Activated CD8-positive, alpha-beta memory T cell treated with anti-CD3 and anti-CD28 coated beads, Interleukin-2, amount 10 ng/mL, durations not matched to agents 7 days and 5 days (primary cell): Measurements from ENCODE around the gene NCLN. TPM values are rescaled to one million over a fixed set of nuclear protein-coding genes. Genes with fewer than 3 reads are reported as not detected.
"Not testable (repeated sequence)": the region's sequence is repeated elsewhere in the genome, so short reads cannot be mapped to it uniquely, and the experiment has no call there.

Experiments used
- ATAC-seq: fragments of 150-1000 bp; cut with Tn5 transposase; one replicate; pipeline ENCODE4 v1.10.0; 2021; ENCODE audit warnings: moderate library complexity
- CTCF ChIA-PET: fragments of 350-600 bp; sonication (Branson Sonifier 250); formaldehyde crosslinking; loops from one replicate; lab custom pipeline; 2021; ENCODE audit warnings: antibody characterized with exemption; lab: Charles Lee
- DNase-seq: peaks from one replicate; pipeline ENCODE4 v3.0.0-alpha.2; 2020
- H3K27ac Mint-ChIP-seq: one replicate; pipeline ENCODE4 v1.8.0; 2021; ENCODE audit warnings: mild to moderate bottlenecking, mixed read lengths
- H3K27me3 Mint-ChIP-seq: one replicate; pipeline ENCODE4 v1.8.0; 2021; ENCODE audit warnings: mixed read lengths
- H3K36me3 Mint-ChIP-seq: one replicate; pipeline ENCODE4 v1.8.0; 2021; ENCODE audit warnings: mild to moderate bottlenecking, mixed read lengths
- H3K4me1 Mint-ChIP-seq: one replicate; pipeline ENCODE4 v1.8.0; 2021; ENCODE audit warnings: mixed read lengths
- H3K4me3 Mint-ChIP-seq: one replicate; pipeline ENCODE4 v1.8.0; 2021; ENCODE audit warnings: mild to moderate bottlenecking, moderate library complexity, mixed read lengths
- H3K9me3 Mint-ChIP-seq: one replicate; pipeline ENCODE4 v1.8.0; 2022; ENCODE audit warnings: low read depth, mixed read lengths
- total RNA-seq, 2 experiments: library from RNA; stranded (reverse); gene quantifications; one replicate each; pipeline ENCODE4 v1.2.3, GENCODE V29; 2021

The NCLN gene
- total RNA-seq, 2 experiments from 2014 or later: 67.3 to 71.6 TPM

DNA sequence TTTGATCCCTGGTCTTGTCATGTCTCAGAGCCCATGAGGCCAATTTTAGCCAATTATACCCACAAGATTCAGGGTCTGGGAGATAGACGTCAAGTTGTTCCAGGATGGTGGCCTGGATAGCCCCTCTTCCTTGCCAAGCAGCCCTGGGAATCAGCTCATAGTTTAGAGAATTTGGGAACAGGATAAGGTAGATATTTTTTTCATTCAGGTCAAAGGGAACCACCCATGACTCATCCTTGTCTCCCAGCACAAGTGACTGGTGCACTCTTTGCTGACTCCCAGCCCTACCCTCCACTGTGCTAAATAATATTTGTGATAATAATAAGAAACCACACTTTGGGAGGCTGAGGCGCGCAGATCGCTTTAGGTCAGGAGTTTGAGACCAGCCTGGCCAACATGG is 24.3 kb upstream of the NCLN start:
- no peak overlapping the region for H3K27ac Mint-ChIP-seq
- DNase-seq (no peak), ATAC-seq (no peak)
- no peak overlapping the region for H3K4me3 Mint-ChIP-seq
- peaks cover 50% of the 10 kb centered on the region for H3K4me1 Mint-ChIP-seq
- H3K27me3 Mint-ChIP-seq: no peaks in the 10 kb centered on the region
- H3K9me3 Mint-ChIP-seq: peaks cover 2% of the 10 kb centered on the region
- H3K36me3 Mint-ChIP-seq: peaks cover 72% of the 10 kb centered on the region
- CTCF ChIA-PET: interaction anchor here (0.9 to 3.5 kb wide), 15 partner anchors 10 to 210 kb away, joined by 3 to 22 read pairs (median 4); no protein-coding TSS in a partner anchor

DNA sequence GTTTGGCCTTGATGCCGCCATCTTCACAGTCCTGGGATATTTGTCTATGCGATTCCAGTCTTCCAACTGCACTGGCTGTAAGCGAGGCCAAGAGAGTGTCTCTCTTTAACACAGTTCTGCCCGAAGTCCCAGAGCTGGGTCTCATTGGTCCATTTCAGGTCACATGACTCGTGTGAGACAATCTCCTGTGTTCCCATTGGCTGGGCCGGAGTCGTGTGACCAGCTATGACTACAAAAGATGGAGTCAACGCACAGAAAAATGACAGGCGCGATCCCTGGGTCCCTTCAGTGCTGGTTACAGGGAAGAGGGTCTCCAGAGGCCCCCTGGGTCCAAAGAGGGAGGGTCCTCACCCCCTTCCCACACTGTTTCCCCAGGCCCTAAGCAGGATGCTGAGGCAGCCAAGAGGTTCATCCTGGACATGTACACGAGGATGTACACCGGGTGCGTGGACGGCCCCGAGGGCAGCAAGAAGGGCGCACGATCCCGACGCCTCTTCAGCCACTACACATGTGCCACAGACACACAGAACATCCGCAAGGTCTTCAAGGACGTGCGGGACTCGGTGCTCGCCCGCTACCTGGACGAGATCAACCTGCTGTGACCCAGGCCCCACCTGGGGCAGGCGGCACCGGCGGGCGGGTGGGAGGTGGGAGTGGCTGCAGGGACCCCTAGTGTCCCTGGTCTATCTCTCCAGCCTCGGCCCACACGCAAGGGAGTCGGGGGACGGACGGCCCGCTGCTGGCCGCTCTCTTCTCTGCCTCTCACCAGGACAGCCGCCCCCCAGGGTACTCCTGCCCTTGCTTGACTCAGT is 23.1 kb upstream of the NCLN start:
- no peak for ATAC-seq
- peaks cover 71% of the 10 kb centered on the region for H3K36me3 Mint-ChIP-seq

DNA sequence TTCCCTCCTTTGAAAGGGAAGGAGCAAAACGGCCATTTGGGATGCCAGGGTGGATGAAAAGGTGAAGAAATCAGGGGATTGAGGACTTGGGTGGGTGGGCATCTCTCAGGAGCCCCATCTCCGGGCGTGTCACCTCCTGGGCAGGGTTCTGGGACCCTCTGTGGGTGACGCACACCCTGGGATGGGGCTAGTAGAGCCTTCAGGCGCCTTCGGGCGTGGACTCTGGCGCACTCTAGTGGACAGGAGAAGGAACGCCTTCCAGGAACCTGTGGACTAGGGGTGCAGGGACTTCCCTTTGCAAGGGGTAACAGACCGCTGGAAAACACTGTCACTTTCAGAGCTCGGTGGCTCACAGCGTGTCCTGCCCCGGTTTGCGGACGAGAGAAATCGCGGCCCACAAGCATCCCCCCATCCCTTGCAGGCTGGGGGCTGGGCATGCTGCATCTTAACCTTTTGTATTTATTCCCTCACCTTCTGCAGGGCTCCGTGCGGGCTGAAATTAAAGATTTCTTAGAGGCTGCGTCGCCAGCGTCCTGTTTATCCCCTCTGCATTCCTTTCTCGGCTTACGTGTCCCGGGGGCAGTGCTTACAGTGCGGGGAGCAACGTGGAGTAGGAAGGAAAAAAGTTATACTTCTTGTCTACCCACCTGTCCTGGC is 22.4 kb upstream of the NCLN start:
- Mint-ChIP-seq H3K9me3 (peaks cover 2% of the 10 kb centered on the region), H3K4me3 (no peak overlapping the region), H3K27me3 (no peaks in the 10 kb centered on the region), H3K4me1 (peaks cover 45% of the 10 kb centered on the region), H3K36me3 (peaks cover 66% of the 10 kb centered on the region), H3K27ac (peak overlapping the region; percentile 46)
- ATAC-seq (peak; percentile 90), DNase-seq (peak; percentile 82)
- CTCF ChIA-PET: interaction anchor here (0.6 to 3.5 kb wide), 16 partner anchors 11 to 706 kb away, joined by 3 to 28 read pairs (median 6); partner anchors contain the start of genes GNA15 and LMNB2

More for the DNA sequence above, 23.1 kb upstream of the NCLN start:
- Mint-ChIP-seq H3K4me1 (peaks cover 47% of the 10 kb centered on the region), H3K9me3 (peaks cover 2% of the 10 kb centered on the region), H3K4me3 (no peak overlapping the region), H3K27me3 (no peaks in the 10 kb centered on the region), H3K27ac (peak overlapping the region; percentile 46)
- CTCF ChIA-PET: interaction anchor here (0.8 to 3.5 kb wide), 17 partner anchors 11 to 211 kb away, joined by 3 to 28 read pairs (median 4); no protein-coding TSS in a partner anchor
- peak; percentile 69 for DNase-seq

DNA sequence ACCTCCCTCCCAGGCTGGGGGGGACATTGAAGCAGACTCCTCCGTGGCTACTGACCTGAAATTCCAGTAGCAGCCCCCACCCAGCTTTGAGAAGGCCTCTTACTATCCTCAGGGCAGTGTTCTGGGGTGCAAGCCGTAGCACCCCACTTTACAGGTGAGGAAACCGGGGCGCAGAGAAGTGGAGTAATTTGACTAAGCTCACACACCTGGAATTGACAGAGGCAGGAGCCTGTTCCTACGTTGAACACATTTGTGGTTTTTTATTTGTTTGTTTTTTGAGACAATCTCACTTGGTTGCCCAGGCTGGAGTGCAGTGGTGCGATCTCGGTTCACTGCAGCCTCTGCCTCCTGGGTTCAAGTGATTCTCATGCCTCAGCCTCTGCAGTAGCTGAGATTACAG is 21.8 kb upstream of the NCLN start:
- H3K4me1 Mint-ChIP-seq: peaks cover 45% of the 10 kb centered on the region
- H3K36me3 Mint-ChIP-seq: peaks cover 62% of the 10 kb centered on the region
- H3K9me3 Mint-ChIP-seq: peaks cover 2% of the 10 kb centered on the region

DNA sequence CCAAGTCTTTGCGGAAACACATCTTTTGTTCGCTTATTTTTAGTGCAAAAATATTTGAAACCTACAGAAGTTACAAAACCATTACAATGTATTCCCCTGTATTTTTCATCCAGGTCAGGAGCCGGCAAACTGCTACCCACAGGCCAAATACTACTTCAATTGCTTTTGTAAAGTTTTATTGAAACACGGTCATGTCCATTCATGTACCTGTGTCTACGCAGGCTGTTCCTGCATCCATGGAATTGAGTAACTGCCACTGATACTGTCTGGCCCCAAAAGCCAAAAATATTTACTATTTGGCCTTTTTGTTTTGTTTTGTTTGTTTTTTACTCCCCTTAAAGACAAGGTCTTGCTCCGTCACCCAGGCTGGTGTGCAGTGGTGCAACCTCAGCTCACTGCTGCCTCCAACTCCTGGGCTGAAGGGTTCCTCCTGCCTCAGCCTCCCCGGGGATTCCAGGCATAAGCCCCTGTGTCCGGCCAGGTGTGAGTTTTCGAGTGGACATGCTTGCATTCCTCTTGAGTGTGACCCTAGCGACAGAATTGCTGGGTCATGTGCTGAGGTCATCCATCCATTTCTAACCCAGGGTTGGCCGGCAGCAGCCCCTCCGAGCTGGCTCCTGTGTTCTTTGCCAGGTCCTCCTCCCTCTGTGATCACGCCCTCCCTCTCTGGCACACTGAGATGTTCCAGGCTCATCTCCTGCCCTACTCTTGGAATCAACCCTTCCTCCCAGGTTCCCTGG is 18.0 kb upstream of the NCLN start:
- peak overlapping the region; percentile 32 for H3K27ac Mint-ChIP-seq
- CTCF ChIA-PET: interaction anchor here (1.1 kb wide), 1 partner anchor 107 kb away, joined by 3 read pairs; no protein-coding TSS in a partner anchor
- no peaks in the 10 kb centered on the region for H3K9me3 Mint-ChIP-seq
- no peaks in the 10 kb centered on the region for H3K27me3 Mint-ChIP-seq
- H3K4me3 Mint-ChIP-seq: no peak overlapping the region
- DNase-seq: no peak
- peaks cover 32% of the 10 kb centered on the region for H3K4me1 Mint-ChIP-seq
- no peak for ATAC-seq
- peaks cover 33% of the 10 kb centered on the region for H3K36me3 Mint-ChIP-seq

More for the DNA sequence above, 21.8 kb upstream of the NCLN start:
- peak overlapping the region; percentile 32 for H3K27ac Mint-ChIP-seq
- H3K27me3 Mint-ChIP-seq: no peaks in the 10 kb centered on the region
- no peak for DNase-seq
- ATAC-seq: no peak
- H3K4me3 Mint-ChIP-seq: no peak overlapping the region
- CTCF ChIA-PET: interaction anchor here (0.6 to 3.5 kb wide), 16 partner anchors 11 to 707 kb away, joined by 3 to 28 read pairs (median 6); partner anchors contain the start of genes GNA15 and LMNB2

DNA sequence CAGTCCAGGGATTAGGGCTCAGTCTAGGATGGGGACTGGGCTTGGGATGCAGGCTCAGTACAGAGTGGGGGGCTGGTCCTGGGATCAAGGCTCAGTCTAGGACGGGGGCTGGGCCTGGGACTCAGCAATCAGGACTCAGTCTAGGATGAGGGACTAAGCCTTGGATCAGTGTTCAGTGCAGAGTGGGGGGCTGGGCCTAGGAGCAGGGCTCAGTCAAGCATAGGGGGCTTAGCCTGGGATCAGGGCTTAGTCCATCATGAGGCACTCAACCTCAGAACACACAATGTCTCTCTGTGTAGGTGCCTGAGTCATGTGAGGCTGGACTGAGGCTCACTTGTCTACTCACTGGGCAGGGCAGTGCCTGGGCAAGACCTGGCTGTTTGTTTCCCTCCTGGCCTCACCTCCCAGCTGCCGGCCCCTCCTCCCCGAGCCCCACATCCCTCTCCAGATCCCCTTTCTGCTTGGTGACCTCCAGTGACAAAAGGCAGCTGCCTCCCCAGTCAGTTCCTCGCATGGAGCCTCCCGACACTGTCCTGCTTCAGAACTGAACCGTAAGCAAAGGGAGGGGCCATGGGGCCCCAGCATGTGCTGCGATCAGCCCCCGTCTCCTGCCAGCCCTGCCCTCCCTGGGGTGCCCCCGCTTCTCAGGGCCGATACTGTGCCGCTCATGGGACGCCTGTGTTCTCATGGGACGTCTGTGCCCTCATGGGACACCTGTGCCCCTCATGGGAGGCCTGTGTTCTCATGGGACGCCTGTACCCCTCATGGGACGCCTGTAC is 13.6 kb upstream of the NCLN start:
- no peak for ATAC-seq
- no peaks in the 10 kb centered on the region for H3K9me3 Mint-ChIP-seq
- no peak overlapping the region for H3K27ac Mint-ChIP-seq

DNA sequence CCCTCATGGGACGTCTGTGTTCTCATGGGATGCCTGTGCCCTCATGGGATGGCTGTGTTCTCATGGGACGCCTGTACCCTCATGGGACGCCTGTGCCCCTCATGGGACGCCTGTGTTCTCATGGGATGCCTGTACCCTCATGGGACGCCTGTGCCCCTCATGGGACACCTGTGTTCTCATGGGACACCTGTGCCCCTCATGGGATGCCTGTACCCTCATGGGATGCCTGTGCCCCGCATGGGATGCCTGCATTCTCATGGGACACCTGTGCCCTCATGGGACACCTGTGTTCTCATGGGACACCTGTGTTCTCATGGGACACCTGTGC is 13.1 kb upstream of the NCLN start:
- H3K4me1 Mint-ChIP-seq: peaks cover 16% of the 10 kb centered on the region
- H3K4me3 Mint-ChIP-seq, CTCF ChIA-PET, H3K9me3 Mint-ChIP-seq, H3K27me3 Mint-ChIP-seq, DNase-seq, H3K27ac Mint-ChIP-seq, ATAC-seq: not testable (repeated sequence)
- peaks cover 11% of the 10 kb centered on the region for H3K36me3 Mint-ChIP-seq

More for the DNA sequence above, 13.6 kb upstream of the NCLN start:
- Mint-ChIP-seq H3K36me3 (peaks cover 14% of the 10 kb centered on the region), H3K27me3 (no peaks in the 10 kb centered on the region), H3K4me3 (no peak overlapping the region), H3K4me1 (peaks cover 15% of the 10 kb centered on the region)
- no peak for DNase-seq
- CTCF ChIA-PET: no interaction called here

DNA sequence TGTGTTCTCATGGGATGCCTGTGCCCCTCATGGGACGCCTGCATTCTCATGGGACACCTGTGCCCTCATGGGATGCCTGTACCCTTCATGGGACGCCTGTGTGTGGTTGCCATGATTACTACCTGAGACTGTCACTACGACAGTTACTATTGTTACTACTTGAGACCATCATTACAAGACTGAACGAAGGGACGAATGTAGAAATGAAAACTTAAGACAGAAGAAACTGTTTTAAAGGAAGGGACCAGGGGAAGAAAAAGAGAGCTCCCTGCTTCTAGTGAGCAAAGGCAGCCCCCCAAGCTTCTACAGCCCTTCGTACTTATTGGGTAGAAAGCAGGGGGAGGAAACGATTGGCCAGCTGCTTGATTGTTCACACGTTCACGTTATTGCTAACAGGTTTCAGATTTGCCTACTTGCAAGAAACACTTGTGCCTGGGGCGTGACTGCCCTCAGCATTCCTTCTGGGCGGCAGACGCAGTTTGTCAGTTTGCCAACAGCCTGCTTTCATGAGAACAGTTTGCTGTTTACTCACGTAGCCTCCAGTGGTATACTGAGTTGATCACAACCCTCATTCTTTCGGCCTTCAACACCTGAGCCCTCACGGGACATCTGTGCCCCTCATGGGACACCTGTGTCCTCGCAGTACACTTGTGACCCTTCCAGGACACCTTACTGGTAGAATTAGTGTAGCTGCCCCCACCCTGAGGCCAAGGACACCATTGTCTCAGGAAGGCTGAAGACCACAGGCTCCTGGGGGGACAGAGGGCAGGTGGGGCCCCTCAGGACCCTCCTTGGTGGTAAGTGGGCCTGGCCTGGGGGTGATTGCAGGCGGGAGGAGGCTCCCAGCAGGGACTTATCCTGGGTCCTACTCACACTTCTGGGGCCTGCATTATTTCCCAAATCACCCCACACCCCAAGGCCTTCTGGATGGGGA is 9.7 kb upstream of the NCLN start:
- no peaks in the 10 kb centered on the region for H3K9me3 Mint-ChIP-seq
- ATAC-seq (no peak), DNase-seq (no peak)
- H3K27me3 Mint-ChIP-seq: no peaks in the 10 kb centered on the region
- CTCF ChIA-PET: interaction anchor here (0.9 to 2.0 kb wide), 3 partner anchors 12 to 72 kb away, joined by 3 to 8 read pairs (median 4); no protein-coding TSS in a partner anchor
- peaks cover 29% of the 10 kb centered on the region for H3K36me3 Mint-ChIP-seq
- H3K27ac Mint-ChIP-seq: peak overlapping the region; percentile 95
- peak overlapping the region; percentile 84 for H3K4me3 Mint-ChIP-seq
- peaks cover 19% of the 10 kb centered on the region for H3K4me1 Mint-ChIP-seq

DNA sequence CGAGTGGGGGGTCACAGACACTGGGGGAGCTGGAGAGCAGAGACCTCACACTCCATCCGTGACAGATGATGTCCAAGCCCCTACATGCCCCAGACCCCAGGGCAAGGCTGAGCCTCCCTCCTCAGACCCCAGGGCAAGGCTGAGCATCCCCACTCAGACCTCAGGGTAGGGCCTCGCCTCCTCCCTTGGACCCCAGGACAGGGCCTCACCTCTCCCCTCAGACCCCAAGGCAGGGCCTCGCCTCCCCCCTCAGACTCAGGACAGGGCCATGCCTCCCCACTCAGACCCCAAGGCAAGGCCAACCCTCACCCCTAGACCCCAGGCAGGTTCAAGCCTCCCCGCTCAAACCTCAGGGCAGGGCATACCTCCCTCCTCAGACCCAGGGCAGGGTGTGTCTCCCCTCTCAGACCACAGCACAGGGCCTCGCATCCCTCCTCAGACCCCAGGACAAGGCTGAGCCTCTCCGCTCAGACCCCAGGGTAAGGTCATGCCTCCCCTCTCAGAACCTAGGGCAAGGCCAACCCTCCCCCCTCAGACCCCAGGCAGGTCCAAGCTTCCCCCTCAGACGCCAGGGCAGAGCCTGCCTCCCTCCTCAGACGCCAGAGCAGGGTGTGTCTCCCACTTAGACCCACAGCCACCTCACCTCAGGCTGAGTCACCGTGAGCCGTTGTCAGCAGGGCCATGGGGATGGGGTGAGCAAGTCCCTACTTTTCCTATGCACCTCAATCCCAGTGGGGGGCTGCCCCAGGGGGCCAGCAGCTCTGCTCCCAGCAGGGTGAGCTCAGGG is 8.8 kb upstream of the NCLN start:
- peaks cover 21% of the 10 kb centered on the region for H3K4me1 Mint-ChIP-seq
- CTCF ChIA-PET: interaction anchor here (0.7 to 2.0 kb wide), 4 partner anchors 13 to 73 kb away, joined by 3 to 8 read pairs (median 4); no protein-coding TSS in a partner anchor

DNA sequence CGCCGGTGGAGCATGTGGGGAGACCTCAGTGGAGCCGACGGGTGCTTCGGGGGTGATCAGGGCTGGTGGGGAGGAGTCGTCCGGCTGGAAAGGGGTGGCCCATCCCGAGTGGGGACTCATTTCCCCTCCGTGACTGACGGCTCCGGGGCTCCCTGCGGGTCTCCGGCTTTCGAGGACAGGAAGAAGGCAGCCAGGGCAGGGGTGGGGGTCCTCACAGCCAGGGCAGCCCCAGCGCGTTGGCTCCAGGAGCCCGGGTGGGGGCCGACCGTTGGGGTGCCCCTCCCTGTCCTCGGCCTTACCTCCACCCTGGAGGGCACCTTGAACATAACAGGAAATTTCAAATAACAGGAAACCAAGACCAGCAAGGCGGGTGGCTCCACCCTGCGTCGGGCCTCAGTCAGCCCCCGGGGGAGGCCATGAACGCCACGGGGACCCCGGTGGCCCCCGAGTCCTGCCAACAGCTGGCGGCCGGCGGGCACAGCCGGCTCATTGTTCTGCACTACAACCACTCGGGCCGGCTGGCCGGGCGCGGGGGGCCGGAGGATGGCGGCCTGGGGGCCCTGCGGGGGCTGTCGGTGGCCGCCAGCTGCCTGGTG is 7.3 kb upstream of the NCLN start, which contains the start of gene S1PR4:
TSS of gene S1PR4 (plus strand) at position 393 of the 596 bp plus-strand sequence. CDS start at position 417, 24 bp downstream.
- CTCF ChIA-PET: interaction anchor here (1.3 kb wide), 1 partner anchor 32 kb away, joined by 3 read pairs; no protein-coding TSS in a partner anchor
- Mint-ChIP-seq H3K4me3 (peak within 1 kb of the TSS; percentile 97), H3K36me3 (peaks cover 40% of the 10 kb centered on the region), H3K9me3 (no peaks in the 10 kb centered on the region), H3K27me3 (no peaks in the 10 kb centered on the region), H3K27ac (peak within 1 kb of the TSS; percentile 91), H3K4me1 (peaks cover 30% of the 10 kb centered on the region)
- DNase-seq (peak; percentile 90), ATAC-seq (peak; percentile 81)

More for the DNA sequence above, 8.8 kb upstream of the NCLN start:
- Mint-ChIP-seq H3K4me3 (peak overlapping the region; percentile 84), H3K27me3 (no peaks in the 10 kb centered on the region), H3K36me3 (peaks cover 35% of the 10 kb centered on the region), H3K9me3 (no peaks in the 10 kb centered on the region), H3K27ac (peak overlapping the region; percentile 95)
- ATAC-seq (peak; percentile 59), DNase-seq (peak; percentile 90)
